Left lung (tissue), 10 donors: Measurements from ENCODE around the gene RSPH6A. TPM values are rescaled to one million over a fixed set of nuclear protein-coding genes. Genes with fewer than 3 reads are reported as not detected.

Source experiments
- ATAC-seq: fragments of 200-7000 bp; cut with Tn5 transposase; one replicate; pipeline ENCODE4 v1.9.1; 2020; ENCODE audit warnings: moderate library complexity
- DNase-seq, 4 donors: peaks; one replicate each; pipeline ENCODE4 v3.0.0-alpha.2; 2013 to 2020
- H3K27ac ChIP-seq, 2 donors: fragments of 200-600 bp; sonication (generic) in 1 of 2; one replicate each; pipeline versions ENCODE4 v1.5.0 to v1.8.0; 2020 to 2021
- H3K27me3 ChIP-seq, 2 donors: fragments of 200-600 bp; sonication (generic) in 1 of 2; one replicate each; pipeline versions ENCODE4 v1.5.0 to v1.8.0; 2020 to 2021
- H3K36me3 ChIP-seq, 2 donors: fragments of 200-600 bp; sonication (generic) in 1 of 2; one replicate each; pipeline versions ENCODE4 v1.5.0 to v1.8.0; 2020 to 2021
- H3K4me1 ChIP-seq, 2 donors: fragments of 200-600 bp; one replicate each; pipeline ENCODE4 v1.8.0; 2021
- H3K4me3 ChIP-seq, 2 donors: fragments of 200-600 bp; sonication (generic) in 1 of 2; one replicate each; pipeline versions ENCODE4 v1.5.0 to v1.8.0; 2020 to 2021; ENCODE audit warnings: mild to moderate bottlenecking in 1 of 2
- H3K9me3 ChIP-seq, 2 donors: fragments of 200-600 bp; sonication (generic) in 1 of 2; one replicate each; pipeline versions ENCODE4 v1.5.0 to v1.8.0; 2020 to 2021
- CTCF ChIP-seq, 2 donors: fragments of 200-600 bp; sonication (generic) in 1 of 2; IDR thresholded peaks; one replicate each; pipeline versions ENCODE4 v1.5.0 to v1.8.0; 2021; ENCODE audit warnings: antibody characterized with exemption in 2 of 2
- intact Hi-C, 2 donors: fragments of 100-400 bp; cut with DNase I; formaldehyde crosslinking; loops; one replicate each; pipeline versions ENCODE4 v1.11.2 to v1.14.2; 2022
- polyA plus RNA-seq, 6 donors: library from polyadenylated mRNA; unstranded; fragments of 120-200 nt; gene quantifications; one replicate each; pipeline ENCODE4 v1.2.1, GENCODE V29; 2013; ENCODE audit not compliant: insufficient read length in 6 of 6
- total RNA-seq, 2 donors: library from RNA; stranded (reverse); fragmentation: NEBNext Ultra II Directional; extraction: Animal tissue kit (Norgen Biotek cat#: 25700); gene quantifications; one replicate each; pipeline ENCODE4 v1.2.1, GENCODE V29; 2021
- donor health status: DM: no; HTN: yes; CAD: no.
- donor health status: DM: no; HTN: no; CAD: no.

Gene RSPH6A
- total and polyA plus RNA-seq, 8 donors: 0.09 to 0.13 TPM; not detected in 6

GRCh38 chr19:45768655-45768983 lies 46.5 kb downstream of the RSPH6A start:
- Histone ChIP-seq H3K27ac (peak overlapping the region; percentile 82 to 95), H3K9me3 (no peaks in the 10 kb centered on the region), H3K4me3 (peak overlapping the region; percentile 64 to 68), H3K36me3 (peaks cover 0 to 7% of the 10 kb centered on the region in 2 donors), H3K4me1 (peaks cover 16 to 54% of the 10 kb centered on the region in 2 donors), H3K27me3 (peaks cover 0 to 100% of the 10 kb centered on the region in 2 donors)
- no peak for TF ChIP-seq CTCF (IDR thresholded peaks at IDR 0.05)
- no peak for ATAC-seq
- intact Hi-C loops: no loop called here
- DNase-seq: peak in 1 of 4 donors; percentile 87

GRCh38 chr19:45767881-45768654 lies 47.0 kb downstream of the RSPH6A start:
- Histone ChIP-seq H3K27ac (peak overlapping the region; percentile 82 to 95), H3K36me3 (peaks cover 0 to 6% of the 10 kb centered on the region in 2 donors), H3K4me3 (peak overlapping the region; percentile 64 to 68), H3K27me3 (peaks cover 0 to 100% of the 10 kb centered on the region in 2 donors), H3K4me1 (peaks cover 16 to 54% of the 10 kb centered on the region in 2 donors), H3K9me3 (no peaks in the 10 kb centered on the region)
- peak; percentile 2 for ATAC-seq
- intact Hi-C loops: no loop called here
- no peak for TF ChIP-seq CTCF (IDR thresholded peaks at IDR 0.05)
- DNase-seq: peak; percentile 56 to 89 (median 75)

- peak; percentile 10 for ATAC-seq
- Histone ChIP-seq H3K4me3 (peak overlapping the region; percentile 64 to 68), H3K9me3 (no peaks in the 10 kb centered on the region), H3K36me3 (no peaks in the 10 kb centered on the region), H3K27ac (peak overlapping the region; percentile 82 to 95), H3K4me1 (peaks cover 16 to 54% of the 10 kb centered on the region in 2 donors), H3K27me3 (peaks cover 0 to 100% of the 10 kb centered on the region in 2 donors)
- intact Hi-C loops: no loop called here
- no peak for TF ChIP-seq CTCF (IDR thresholded peaks at IDR 0.05)
- peak; percentile 81 to 92 (median 86) for DNase-seq
Measured at GRCh38 chr19:45767410-45767880, 47.7 kb downstream of the RSPH6A start.

GRCh38 chr19:45766869-45767346 lies 48.2 kb downstream of the RSPH6A start:
- Histone ChIP-seq H3K27me3 (peaks cover 0 to 100% of the 10 kb centered on the region in 2 donors), H3K4me1 (peaks cover 16 to 54% of the 10 kb centered on the region in 2 donors), H3K36me3 (no peaks in the 10 kb centered on the region), H3K4me3 (peak overlapping the region; percentile 64 to 68), H3K9me3 (no peaks in the 10 kb centered on the region), H3K27ac (peak overlapping the region; percentile 82 to 95)
- no peak for ATAC-seq
- TF ChIP-seq CTCF (IDR thresholded peaks at IDR 0.05): no peak
- intact Hi-C loops: no loop called here
- DNase-seq: peak in 1 of 4 donors; percentile 81

- peak overlapping the region; percentile 64 to 68 for H3K4me3 ChIP-seq
- ATAC-seq (no peak), DNase-seq (peak in 1 of 4 donors; percentile 76)
- peaks cover 0 to 100% of the 10 kb centered on the region in 2 donors for H3K27me3 ChIP-seq
- no peaks in the 10 kb centered on the region for H3K9me3 ChIP-seq
- intact Hi-C loops: no loop called here
- H3K27ac ChIP-seq: peak overlapping the region; percentile 82 to 95
- H3K4me1 ChIP-seq: peaks cover 16 to 54% of the 10 kb centered on the region in 2 donors
- no peak for TF ChIP-seq CTCF (IDR thresholded peaks at IDR 0.05)
- H3K36me3 ChIP-seq: no peaks in the 10 kb centered on the region
Measured at GRCh38 chr19:45766296-45766868, 48.7 kb downstream of the RSPH6A start.
